Gastrocnemius medialis (tissue), 4 donors: ENCODE measurements around the gene TANC1.

Experiments used
- CTCF ChIP-seq, 5 experiments: fragments of 450-650 bp in 3 of 5; fragments of 200-600 bp in 2 of 5; sonication (generic) in 2 of 5; IDR thresholded peaks in 4 of 5; conservative IDR thresholded peaks in 1 of 5; 1 replicate in 4 of 5; 2 replicates in 1 of 5; pipeline ENCODE4 v1.5.1; 2016 to 2019; ENCODE audit warnings: antibody characterized with exemption in 5 of 5, mild to moderate bottlenecking in 3 of 5, moderate library complexity in 3 of 5
- POLR2A ChIP-seq, 2 donors: fragments of 450-650 bp; IDR thresholded peaks; one replicate each; pipeline ENCODE4 v1.6.1; 2017; ENCODE audit warnings: antibody characterized with exemption in 2 of 2, mild to moderate bottlenecking in 2 of 2, moderate library complexity in 2 of 2

- TF ChIP-seq POLR2A (IDR thresholded peaks at IDR 0.05) = no peak
- no peak for TF ChIP-seq CTCF (IDR thresholded peaks at IDR 0.05 in 4 of 5, conservative IDR thresholded peaks at IDR 0.05 in 1 of 5)
Observed at GRCh38 chr2:158993721-158994587, 25.5 kb downstream of the TANC1 start.
